GM21576 (cell line): ENCODE measurements around the gene C17orf78.
"Not testable (repeated sequence)": the region's sequence is repeated elsewhere in the genome, so short reads cannot be mapped to it uniquely, and the experiment has no call there.

Experiments used
- ATAC-seq: cut with Tn5 transposase; IDR thresholded peaks from one replicate; pipeline ENCODE4 v1.9.1; 2021; ENCODE audit warnings: mild to moderate bottlenecking, moderate library complexity; ENCODE audit not compliant: unreplicated experiment

The C17orf78 gene

DNA sequence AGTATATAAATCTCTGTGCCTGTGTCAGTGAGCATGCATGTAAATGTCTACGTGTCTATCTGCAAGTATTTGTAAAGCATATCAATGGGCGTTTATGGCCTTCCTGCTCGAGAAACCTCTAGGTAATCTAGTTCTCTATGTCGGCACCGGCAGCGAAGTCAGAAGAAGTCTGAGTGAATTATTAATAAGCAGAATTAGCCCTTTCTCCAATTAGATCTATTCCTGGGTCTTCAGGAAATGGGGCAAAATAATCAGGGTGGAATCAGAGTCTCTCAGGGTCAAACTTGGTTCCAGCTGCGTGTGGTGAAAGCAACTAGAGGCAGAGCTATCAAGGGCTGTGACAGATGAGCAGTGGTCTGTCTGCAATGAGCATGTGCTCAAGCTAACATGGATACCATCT, at the start of gene C17orf78:
C17orf78 (plus strand) TSS at position 280 of the 400 bp plus-strand sequence; CDS start at position 388, 108 bp downstream.
- no peak for ATAC-seq

DNA sequence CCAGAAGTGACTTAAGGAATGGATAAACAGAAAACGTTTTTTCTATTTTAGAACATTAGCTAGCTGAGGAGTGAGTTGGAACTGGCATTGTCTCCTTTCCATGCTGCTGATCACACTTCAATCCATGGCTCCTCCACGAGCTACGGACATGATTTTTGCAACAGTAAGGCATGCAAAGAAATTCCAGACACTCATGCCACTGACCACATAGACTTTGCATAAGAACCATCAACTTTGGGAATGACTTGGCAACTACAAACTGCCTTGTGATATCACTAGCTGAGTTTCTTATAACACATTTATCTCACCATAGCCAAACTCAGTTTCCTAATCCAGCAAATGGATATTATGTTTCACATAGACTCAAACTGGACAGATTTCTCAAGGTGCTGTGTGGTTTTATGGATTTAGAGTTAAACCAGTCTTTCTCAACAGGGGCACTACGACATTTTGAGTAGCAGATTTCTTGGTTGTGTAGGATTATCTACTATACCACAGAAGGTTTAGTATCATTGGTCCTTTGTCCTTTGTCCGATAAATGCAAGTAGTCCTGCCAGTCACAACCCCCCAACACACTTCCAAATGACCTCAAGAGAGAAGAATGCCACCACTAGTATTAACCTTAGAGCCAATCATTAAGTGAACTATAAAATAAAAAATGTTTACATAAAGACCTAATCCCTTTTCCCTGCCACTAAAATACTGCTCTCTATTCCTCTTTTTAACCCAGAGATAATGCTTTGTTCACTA, 48.3 kb upstream of the C17orf78 start:
- no peak for ATAC-seq

DNA sequence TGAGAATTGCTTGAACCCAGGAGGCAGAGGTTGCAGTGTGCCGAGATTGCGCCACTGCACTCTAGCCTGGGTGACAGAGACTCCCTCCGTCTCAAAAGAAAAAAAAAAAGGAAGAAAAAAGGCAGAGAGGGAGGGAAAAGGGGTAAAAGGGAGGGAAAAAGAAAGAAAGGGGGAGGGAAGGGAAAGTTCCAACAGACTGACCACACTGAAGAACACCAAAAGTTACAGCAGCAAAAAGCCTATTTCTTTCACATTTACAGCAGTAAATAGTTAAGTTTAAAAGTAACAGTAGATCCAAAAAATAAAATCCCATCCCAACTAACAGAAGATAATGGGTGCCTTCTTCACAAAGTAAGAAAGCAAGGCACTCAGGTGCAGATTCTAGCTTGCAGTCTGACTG, 36.9 kb upstream of the C17orf78 start:
- no peak for ATAC-seq

DNA sequence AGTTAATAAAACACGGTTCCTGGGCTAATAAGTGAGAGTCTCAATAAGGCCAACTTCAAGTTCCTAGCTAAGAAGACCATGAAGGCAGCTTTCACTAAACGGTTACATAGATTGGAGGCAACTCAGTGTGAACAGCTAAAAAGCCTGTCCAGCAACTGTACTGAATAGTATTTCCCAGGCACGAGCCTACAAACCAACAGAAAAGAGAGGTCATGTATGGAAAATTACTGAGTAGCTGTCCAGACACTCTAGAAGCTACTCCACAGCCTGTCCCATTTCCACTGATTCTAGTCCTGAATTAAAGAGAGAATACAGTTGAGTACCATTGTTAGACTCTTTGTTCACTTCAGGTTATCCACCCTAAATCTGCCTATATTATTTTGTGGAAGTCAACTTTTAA, 36.5 kb upstream of the C17orf78 start:
- ATAC-seq, result no peak

DNA sequence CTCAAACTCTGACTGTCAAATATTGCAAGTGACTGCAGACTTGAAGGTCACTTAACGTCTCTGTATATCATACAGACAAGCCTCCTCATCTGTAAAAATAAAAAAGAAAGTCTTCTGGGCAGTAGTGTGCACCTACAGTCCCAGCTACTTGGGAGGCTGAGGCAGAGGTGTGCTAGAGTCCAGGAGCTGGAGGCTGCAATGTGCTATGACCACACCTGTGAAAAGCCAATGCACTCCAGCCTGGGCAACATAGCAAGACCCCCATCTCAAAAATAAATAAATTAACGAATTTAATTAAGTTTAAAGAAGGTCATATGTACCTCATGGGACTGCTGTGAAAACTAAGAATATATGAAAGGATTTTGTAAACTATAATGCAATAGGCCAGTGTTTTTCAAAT, 35.0 kb upstream of the C17orf78 start:
- ATAC-seq, result no peak

DNA sequence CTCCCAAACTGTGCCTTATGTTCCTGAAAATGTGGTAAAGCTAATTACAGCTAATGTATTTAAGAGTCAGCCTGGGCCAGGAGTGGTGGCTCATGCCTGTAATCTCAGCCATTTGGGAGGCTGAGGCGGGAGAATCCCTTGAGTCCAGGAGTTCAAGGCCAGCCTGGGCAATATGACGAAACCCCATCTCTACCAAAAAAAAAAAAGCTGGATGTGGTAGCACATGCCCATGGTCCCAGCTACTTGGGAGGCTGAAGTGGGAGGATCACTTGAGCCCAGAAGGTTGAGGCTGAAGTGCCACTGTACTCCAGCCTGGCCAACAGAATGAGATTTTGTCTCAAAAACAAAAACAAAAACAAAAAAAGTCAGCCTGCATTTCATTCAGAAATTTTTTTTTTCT, 33.2 kb upstream of the C17orf78 start:
- ATAC-seq, result no peak

DNA sequence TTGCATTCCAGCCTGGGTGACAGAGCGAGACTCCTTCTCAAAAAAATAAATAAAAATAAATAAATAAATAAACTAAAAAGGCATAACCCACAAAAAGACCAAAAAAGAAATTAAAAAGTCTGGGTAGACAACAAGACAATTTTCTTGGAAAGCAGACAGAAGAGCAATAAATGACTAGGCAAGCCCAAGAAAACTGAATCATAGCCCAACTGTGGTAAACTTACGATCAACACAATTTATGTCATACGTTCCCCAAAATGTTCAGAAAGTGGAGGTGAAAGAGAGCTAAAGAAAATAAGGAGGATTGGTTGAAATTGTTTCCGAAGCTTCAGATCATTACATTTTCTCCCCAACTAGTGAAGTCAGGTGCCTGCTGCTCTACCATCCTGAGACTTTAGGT, 31.3 kb upstream of the C17orf78 start:
- no peak for ATAC-seq

DNA sequence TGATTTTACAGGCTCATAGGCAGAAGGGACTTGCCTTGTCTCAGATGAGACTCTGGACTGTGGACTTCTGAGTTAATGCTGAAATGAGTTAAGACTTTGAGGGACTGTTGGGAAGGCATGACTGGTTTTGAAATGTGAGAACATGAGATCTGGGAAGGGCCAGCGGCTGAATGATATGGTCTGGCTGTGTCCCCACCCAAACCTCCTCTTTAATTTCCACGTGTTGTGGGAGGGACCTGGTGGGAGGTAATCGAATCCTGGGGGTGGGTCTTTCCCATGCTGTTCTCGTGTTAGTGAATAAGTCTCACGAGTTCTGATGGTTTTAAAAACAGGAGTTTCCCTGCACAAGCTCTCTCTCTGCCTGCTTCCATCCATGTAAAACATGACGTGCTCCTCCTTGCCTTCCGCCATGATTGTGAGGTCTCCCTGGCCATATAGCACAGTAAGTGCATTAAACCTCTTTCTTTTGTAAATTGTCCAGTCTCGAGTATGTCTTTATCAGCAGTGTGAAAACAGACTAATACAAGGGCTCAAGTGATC, 28.9 kb upstream of the C17orf78 start:
- not testable (repeated sequence) for ATAC-seq

DNA sequence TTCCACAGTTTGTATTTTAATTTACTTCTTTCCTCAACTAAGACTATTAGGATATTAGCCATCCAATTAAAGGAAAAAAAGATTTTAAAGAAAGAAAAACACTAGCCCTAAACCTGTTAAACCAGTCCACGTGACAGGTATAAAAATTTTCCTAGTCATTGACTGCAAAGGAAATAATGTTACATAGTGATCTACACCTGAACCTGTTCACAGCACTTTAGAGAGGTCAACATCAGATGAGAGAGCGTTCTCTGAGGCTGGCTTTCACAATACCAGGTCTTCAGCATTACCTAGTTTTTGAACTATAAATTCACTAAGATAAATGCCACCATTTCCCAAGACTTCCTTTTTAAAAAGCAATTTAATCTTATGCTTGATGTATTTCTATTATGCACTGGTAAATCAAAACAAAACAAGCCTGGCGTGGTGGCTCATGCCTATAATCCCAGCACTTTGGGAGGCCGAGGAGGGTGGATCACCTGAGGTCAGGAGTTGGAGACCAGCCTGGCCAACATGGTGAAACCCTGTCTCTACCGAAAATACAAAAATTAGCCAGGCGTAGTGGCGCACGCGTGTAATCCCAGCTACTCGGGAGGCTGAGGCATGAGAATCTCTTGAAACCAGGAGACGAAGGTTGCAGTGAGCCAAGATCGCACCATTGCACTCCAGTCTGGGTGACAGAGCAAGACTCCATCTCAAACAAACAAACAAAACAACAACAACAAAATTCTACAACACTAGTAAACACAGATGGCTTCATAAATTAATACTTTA, 18.8 kb upstream of the C17orf78 start:
- not testable (repeated sequence) for ATAC-seq

DNA sequence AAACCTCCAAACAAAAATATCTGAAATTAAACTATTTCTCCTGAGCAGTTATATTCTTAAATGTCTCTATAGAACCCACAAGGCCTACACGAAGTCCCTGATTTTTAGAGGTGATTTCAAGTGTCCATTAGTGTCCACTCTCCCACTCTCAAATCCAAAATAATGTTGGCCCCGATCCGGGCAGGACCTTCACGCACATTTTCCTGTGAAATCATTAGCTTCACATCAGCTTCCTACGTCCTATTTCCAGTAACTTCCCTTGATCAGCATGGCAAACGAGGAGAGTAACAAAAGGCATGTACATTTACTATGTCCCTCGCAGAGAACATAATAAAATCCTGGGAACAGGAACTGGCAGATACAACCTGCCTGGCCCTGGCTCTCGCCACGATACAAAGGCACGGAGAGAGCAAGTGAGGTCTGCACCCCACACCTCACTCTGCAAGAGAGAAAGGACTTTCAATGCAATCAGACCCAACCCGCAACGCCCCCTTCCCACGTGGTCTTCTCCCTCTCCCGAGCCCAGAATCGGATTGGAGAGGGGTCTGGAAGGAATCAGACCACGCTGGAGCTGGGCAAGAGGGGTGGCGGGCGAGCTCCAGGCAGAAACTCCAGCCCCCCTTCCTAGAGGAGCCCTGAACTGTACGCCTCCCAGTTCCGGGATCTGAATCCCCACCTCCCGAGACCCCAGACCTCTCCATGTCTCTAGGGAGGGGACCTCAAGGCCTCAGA, 17.5 kb upstream of the C17orf78 start:
- ATAC-seq, result no peak

DNA sequence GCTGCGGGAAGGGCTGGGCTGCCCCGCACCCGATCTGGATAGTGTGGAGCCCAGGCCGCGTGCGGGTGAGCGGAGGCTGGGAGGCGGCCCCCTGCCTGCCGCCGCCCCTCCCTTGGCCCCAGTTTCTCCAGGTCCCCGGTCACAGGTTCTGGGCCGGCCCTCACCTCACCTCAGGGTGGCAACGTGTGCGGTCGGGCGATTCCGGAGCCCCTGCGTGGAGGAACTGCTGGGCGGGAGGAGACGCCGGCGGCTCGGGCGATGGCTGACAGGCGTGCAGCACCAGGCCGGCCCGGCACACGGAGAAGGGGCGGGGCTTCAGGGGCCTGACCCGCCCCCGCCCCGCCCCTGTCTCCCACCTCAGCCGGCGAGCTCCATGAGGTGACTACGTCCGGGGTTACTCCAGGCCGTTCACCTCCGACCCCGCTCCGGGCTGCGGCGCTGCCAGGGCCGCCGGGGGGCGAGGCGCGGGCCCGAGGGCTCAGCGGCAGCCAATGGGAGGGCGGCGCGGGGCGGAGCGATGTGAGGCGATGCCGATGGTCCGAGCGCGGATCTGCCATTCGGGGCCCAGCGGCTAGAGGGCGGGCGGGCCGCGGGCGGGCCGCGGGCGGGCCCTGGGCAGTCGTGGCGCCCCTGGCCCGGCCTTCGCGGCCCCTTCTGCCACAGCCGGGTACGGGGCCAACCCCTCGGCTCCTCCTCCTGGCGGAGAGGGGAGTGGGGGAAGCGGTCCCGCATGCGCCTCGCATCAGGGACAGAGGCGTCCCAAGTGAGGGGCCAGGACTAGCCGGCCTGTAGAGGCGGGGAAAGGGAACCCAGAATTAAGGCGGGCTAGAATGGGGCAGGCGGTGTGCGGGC, 16.7 kb upstream of the C17orf78 start:
- peak; percentile 85 for ATAC-seq

DNA sequence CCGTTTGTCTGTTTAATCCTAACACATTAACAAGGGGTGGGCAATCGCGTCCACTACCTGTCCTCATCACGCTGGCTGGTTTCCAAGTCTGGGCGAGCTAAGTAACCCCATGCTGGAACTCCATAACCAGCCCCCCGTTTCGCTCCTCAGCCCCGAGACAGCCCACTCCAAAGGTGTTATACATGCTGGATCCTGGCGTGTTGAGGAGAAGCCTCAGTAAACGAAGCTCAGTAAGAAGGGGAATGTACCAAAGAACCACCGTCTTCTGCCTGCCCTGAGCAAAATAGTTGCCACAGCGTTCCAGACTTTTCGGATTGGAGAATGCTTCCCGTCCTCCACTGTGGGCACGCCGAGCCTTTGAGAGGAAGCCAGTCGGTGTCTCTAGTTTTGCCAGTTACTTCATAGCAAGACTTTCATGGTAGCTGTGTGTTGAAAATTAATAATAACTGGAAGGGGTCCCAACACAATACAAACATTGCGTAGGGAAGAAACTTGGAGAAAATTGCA, 16.1 kb upstream of the C17orf78 start:
- ATAC-seq, result no peak

DNA sequence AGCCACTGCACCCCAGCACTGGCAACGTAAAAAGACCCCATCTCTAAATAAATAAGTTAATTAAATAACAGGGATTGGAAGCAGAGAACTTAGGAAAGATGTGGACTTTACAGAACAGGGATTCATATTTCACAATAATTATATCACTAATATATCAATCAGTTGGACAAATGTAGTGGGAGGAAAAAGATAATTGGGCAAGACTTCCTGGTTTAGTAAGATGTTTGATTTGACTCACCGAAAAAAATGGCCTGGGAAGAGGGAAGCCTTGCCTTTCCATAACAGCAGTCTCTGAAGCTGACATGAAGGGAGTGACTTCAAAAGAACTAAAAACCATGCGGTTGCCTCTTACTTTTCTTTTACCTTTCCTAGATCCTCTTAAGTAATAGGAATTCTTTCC, 15.2 kb upstream of the C17orf78 start:
- no peak for ATAC-seq

DNA sequence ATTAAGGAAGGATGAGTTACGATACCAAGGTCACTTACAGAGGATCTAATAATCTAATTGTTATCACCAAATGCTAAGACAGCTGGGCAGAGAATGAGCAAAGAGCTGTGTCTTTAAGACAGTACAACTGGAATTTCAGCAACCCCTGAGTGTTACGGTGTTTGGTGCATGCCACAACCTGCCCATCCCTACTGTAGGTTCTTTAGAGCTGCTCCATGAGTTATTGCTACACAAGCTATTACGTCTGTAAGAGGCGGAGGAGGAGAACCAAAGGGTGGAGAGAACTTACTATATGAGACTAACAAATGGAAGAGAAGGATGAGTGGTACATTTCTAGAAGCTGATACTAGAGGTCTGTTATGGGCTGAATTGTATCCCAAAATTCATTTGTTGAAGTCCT, 14.2 kb upstream of the C17orf78 start:
- no peak for ATAC-seq

DNA sequence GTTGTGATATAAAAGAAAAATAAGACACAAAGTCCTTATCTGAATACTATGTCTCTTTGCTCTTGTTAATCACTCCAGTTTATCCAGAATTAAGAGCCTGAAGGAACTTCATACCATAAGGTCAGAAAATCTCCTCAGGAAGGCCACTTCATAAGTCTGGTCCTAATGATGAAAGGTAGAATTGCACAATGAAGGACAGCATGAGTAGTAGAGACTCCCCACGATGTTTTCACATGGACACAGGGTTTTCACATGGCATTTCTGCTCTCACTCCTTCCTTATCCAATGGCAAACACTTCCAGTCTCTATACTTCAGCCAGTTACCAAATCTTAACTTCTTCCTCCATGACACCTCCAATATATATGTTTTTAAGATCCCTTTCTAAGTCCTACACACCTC, 10.2 kb upstream of the C17orf78 start:
- ATAC-seq, result no peak

DNA sequence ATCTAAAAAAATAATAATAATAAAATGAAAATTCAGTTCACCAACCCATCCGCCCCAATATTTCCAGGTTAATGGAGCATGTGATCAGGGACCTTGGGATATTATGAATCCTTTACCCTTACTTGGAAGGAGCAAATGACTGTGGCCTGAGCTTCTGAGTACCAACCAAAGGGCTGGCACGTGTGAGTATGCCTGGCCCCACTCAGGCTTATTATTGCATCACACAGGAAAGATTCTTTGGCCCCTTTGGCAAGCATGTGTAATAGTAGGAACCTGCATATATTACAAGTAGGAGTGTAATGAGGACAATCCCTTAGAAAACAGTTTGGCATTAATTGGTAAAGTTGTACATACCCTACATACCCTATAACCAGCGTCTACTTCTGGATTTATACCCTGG, 7.2 kb upstream of the C17orf78 start:
- no peak for ATAC-seq

DNA sequence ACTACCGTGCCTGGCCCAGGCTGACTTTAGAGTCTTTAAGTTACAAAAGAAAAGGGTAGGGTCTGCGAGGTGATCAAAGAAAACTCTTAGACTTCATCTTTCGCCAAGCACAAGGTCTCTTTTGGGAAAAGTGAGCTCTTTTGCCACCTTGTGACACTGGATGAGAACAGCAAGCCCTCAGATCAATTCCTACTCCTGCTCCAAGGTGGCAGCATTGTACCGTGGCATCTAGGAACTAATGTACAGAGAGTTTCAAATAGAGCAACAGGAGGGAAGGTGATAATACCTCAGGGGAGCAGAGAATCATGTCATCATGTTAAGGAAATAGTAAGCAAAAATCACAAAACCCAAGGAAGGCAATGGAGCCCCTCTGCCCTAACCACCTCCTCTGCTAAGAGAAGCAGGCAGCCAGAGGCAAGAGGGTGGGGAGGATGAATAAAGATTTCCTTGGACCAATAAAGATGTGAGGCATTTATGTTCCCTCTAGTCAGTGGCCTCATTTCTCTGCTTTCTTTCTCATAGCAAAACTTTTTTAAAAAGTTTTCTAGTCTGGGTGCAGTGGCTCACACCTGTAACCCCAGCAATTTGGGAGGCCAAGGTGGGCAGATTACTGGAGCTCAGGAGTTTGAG, 2.1 kb upstream of the C17orf78 start:
- ATAC-seq, result no peak

DNA sequence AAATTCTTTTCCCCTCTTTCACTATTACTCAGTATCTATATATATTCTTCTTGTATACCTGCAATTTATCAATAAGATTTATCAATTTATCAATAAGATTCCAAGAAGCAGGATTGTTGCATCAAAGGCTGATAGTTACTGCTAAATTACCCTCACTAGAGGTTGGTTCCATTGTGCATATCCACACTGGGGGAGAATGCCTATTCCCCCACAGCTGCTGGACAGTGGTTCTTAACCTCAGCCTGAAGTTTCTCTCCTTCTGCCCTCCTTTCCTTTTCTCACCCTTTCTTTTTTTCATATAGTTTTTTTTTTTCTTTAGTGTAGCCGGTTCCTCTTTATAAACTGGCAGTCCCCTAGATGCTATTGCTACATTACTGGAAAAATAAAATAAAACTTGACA, 6.3 kb downstream of the C17orf78 start:
- ATAC-seq, result no peak

DNA sequence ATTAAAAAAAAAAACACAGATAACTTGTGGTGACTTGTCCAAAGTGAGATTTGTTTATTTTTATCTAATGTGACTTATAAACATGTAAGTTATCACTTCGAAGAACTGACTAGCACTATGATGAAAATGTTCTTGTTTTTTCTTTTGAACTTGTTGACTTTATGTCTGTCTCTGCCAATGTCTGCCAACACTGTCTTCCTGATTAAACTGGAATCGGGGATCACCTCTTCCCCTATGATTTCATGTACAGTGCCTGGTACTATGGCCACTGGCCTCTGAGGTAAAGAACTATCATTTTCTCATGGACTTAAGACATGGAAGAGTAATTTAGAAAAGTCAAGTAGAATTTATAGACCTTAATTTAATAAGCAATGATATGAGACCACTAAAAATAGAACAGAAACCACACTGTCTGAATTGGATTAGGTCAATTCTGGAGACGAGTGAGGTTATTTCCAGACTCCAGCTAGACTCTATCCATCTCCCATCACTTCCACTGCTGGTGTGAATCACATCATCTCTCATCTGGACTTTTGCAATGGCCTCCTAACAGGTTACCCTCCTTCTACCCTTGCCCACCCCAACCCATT, 8.9 kb downstream of the C17orf78 start:
- no peak for ATAC-seq
